HEK293 (cell line): ENCODE measurements around the gene AQP1.

Experiments used
- GLIS2 ChIP-seq: fragments of 450-650 bp; formaldehyde crosslinking; IDR thresholded peaks from 2 replicates; pipeline ENCODE4 v1.5.1; 2016; ENCODE audit warnings: missing biosample characterization, missing genetic modification characterization
- KLF9 ChIP-seq: fragments of 450-650 bp; formaldehyde crosslinking; IDR thresholded peaks from 2 replicates; pipeline ENCODE4 v1.5.1; 2016; ENCODE audit warnings: missing biosample characterization, missing genetic modification characterization, low read depth
- SETDB1 ChIP-seq: IDR thresholded peaks from one replicate; pipeline ENCODE4 v1.6.1; 2017; ENCODE audit warnings: mild to moderate bottlenecking, low read length, moderate library complexity, mixed read lengths; ENCODE audit not compliant: insufficient read length
- YY2 ChIP-seq: fragments of 450-650 bp; formaldehyde crosslinking; IDR thresholded peaks from 2 replicates; pipeline ENCODE4 v1.5.1; 2016; ENCODE audit warnings: missing biosample characterization, missing genetic modification characterization
- ZBTB21 ChIP-seq: fragments of 450-650 bp; formaldehyde crosslinking; IDR thresholded peaks from 2 replicates; pipeline ENCODE4 v1.5.1; 2017; ENCODE audit warnings: missing biosample characterization, missing genetic modification characterization
- ZNF19 ChIP-seq: fragments of 450-650 bp; formaldehyde crosslinking; IDR thresholded peaks from 2 replicates; pipeline ENCODE4; 2016; ENCODE audit warnings: missing biosample characterization, missing genetic modification characterization, low read depth
- ZNF426 ChIP-seq: fragments of 450-650 bp; formaldehyde crosslinking; IDR thresholded peaks from 2 replicates; pipeline ENCODE4 v1.5.1; 2017; ENCODE audit warnings: missing biosample characterization, missing genetic modification characterization, mild to moderate bottlenecking, inconsistent platforms, moderate library complexity
- ZNF600 ChIP-seq: fragments of 450-650 bp; formaldehyde crosslinking; IDR thresholded peaks from 2 replicates; pipeline ENCODE4 v1.5.1; 2016; ENCODE audit warnings: missing biosample characterization, missing genetic modification characterization
- ZNF621 ChIP-seq: fragments of 450-650 bp; formaldehyde crosslinking; IDR thresholded peaks from 2 replicates; pipeline ENCODE4 v1.5.1; 2017; ENCODE audit warnings: missing biosample characterization, missing genetic modification characterization
- ZNF623 ChIP-seq: fragments of 450-650 bp; formaldehyde crosslinking; IDR thresholded peaks from 2 replicates; pipeline ENCODE4 v1.5.1; 2016; ENCODE audit warnings: missing biosample characterization, missing genetic modification characterization
- ZNF837 ChIP-seq: fragments of 450-650 bp; formaldehyde crosslinking; IDR thresholded peaks from 2 replicates; pipeline ENCODE4 v1.5.1; 2016; ENCODE audit warnings: missing biosample characterization, missing genetic modification characterization
- ZXDB ChIP-seq: fragments of 450-650 bp; formaldehyde crosslinking; IDR thresholded peaks from 2 replicates; pipeline ENCODE4 v1.5.1; 2016; ENCODE audit warnings: missing biosample characterization, missing genetic modification characterization
- TF ChIP-seq, protein P1 (sequence below): sonication (generic); formaldehyde crosslinking; IDR thresholded peaks from 2 replicates; pipeline ENCODE4 v1.8.1; 2022; ENCODE audit warnings: mild to moderate bottlenecking, moderate library complexity, missing genetic modification reagents
- TF ChIP-seq, protein P2 (sequence below): fragments of 450-650 bp; formaldehyde crosslinking; IDR thresholded peaks from 2 replicates; pipeline ENCODE4 v1.5.1; 2016; ENCODE audit warnings: missing biosample characterization, missing genetic modification characterization, borderline replicate concordance
- TF ChIP-seq, protein P3 (sequence below): fragments of 450-650 bp; formaldehyde crosslinking; IDR thresholded peaks from 2 replicates; pipeline ENCODE4 v1.5.1; 2016; ENCODE audit warnings: missing biosample characterization, missing genetic modification characterization
- TF ChIP-seq, protein P4 (sequence below): fragments of 450-650 bp; formaldehyde crosslinking; IDR thresholded peaks from 2 replicates; pipeline ENCODE4 v1.5.1; 2017; ENCODE audit warnings: missing biosample characterization, missing genetic modification characterization
- TF ChIP-seq, protein P5 (sequence below): fragments of 450-650 bp; formaldehyde crosslinking; IDR thresholded peaks from 2 replicates; pipeline ENCODE4 v1.5.1; 2016; ENCODE audit warnings: missing biosample characterization, missing genetic modification characterization
- TF ChIP-seq, protein P6 (sequence below): fragments of 450-650 bp; formaldehyde crosslinking; IDR thresholded peaks from 2 replicates; pipeline ENCODE4 v1.5.1; 2017; ENCODE audit warnings: missing biosample characterization, mild to moderate bottlenecking, missing genetic modification characterization, moderate library complexity
- TF ChIP-seq, protein P7 (sequence below): IDR thresholded peaks from 2 replicates; pipeline ENCODE4 v1.6.1; 2011; ENCODE audit warnings: mild to moderate bottlenecking, low read depth, low read length, borderline replicate concordance
- TF ChIP-seq, protein P8 (sequence below): fragments of 450-650 bp; formaldehyde crosslinking; IDR thresholded peaks from 2 replicates; pipeline ENCODE4 v1.5.1; 2016; ENCODE audit warnings: missing biosample characterization, missing genetic modification characterization

AQP1 gene

DNA sequence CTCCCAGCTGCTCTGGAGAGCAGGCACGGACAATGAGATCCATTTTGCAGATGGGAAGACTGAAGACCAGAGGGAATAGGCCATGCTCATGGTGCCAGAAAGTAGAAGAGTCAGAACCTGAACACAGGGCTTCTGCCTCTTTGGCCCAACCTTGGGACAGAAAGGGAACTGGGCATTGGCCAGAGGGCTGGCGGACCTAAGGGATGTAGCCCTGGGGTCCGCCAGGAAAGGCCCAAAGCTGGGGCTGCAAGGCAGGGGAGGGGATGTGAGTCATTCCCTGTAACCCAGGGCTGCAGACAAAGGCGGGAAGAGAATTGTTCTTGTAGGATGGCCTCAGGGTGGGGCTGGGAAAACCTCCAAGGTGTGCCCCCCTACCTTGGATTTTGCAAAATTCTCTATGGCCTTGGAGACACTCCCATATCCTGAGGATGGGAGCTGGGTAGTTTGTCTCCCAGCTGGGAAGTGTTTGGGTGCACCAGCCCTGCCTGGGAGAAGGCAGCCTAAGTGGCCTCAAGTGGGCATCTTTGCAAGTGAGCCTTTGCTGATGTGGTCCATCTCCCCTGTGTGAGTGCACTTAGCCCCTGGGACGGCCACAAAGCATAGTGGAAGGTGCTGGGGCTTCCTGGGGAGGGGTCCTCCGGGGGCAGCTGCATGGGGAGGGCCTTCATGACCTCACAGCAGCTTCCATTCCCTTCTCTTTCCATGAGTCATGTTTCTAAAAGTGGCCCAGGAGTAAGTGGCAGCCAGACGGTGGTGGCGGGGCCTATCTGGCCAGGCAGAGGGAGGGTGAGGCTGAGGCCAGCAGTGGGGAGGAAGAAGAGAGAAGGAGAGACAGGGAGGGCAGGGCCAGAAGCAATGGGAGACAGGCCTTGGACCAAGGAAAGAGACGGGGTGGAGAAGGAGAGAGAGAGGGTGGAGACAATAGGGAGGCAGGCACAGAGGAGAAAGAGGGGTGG lies 9.2 kb downstream of the AQP1 start (continued):
- TF ChIP-seq ZNF600 = peak; percentile 65
- no peak for TF ChIP-seq ZNF623 (tag by site-specific recombination)
- TF ChIP-seq, protein P1, sequence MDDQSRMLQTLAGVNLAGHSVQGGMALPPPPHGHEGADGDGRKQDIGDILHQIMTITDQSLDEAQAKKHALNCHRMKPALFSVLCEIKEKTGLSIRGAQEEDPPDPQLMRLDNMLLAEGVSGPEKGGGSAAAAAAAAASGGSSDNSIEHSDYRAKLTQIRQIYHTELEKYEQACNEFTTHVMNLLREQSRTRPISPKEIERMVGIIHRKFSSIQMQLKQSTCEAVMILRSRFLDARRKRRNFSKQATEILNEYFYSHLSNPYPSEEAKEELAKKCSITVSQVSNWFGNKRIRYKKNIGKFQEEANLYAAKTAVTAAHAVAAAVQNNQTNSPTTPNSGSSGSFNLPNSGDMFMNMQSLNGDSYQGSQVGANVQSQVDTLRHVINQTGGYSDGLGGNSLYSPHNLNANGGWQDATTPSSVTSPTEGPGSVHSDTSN = no peak
- TF ChIP-seq, protein P2, sequence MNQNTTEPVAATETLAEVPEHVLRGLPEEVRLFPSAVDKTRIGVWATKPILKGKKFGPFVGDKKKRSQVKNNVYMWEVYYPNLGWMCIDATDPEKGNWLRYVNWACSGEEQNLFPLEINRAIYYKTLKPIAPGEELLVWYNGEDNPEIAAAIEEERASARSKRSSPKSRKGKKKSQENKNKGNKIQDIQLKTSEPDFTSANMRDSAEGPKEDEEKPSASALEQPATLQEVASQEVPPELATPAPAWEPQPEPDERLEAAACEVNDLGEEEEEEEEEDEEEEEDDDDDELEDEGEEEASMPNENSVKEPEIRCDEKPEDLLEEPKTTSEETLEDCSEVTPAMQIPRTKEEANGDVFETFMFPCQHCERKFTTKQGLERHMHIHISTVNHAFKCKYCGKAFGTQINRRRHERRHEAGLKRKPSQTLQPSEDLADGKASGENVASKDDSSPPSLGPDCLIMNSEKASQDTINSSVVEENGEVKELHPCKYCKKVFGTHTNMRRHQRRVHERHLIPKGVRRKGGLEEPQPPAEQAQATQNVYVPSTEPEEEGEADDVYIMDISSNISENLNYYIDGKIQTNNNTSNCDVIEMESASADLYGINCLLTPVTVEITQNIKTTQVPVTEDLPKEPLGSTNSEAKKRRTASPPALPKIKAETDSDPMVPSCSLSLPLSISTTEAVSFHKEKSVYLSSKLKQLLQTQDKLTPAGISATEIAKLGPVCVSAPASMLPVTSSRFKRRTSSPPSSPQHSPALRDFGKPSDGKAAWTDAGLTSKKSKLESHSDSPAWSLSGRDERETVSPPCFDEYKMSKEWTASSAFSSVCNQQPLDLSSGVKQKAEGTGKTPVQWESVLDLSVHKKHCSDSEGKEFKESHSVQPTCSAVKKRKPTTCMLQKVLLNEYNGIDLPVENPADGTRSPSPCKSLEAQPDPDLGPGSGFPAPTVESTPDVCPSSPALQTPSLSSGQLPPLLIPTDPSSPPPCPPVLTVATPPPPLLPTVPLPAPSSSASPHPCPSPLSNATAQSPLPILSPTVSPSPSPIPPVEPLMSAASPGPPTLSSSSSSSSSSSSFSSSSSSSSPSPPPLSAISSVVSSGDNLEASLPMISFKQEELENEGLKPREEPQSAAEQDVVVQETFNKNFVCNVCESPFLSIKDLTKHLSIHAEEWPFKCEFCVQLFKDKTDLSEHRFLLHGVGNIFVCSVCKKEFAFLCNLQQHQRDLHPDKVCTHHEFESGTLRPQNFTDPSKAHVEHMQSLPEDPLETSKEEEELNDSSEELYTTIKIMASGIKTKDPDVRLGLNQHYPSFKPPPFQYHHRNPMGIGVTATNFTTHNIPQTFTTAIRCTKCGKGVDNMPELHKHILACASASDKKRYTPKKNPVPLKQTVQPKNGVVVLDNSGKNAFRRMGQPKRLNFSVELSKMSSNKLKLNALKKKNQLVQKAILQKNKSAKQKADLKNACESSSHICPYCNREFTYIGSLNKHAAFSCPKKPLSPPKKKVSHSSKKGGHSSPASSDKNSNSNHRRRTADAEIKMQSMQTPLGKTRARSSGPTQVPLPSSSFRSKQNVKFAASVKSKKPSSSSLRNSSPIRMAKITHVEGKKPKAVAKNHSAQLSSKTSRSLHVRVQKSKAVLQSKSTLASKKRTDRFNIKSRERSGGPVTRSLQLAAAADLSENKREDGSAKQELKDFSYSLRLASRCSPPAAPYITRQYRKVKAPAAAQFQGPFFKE (tag by site-specific recombination) = no peak
- TF ChIP-seq ZNF19 = no peak
- TF ChIP-seq, protein P3, sequence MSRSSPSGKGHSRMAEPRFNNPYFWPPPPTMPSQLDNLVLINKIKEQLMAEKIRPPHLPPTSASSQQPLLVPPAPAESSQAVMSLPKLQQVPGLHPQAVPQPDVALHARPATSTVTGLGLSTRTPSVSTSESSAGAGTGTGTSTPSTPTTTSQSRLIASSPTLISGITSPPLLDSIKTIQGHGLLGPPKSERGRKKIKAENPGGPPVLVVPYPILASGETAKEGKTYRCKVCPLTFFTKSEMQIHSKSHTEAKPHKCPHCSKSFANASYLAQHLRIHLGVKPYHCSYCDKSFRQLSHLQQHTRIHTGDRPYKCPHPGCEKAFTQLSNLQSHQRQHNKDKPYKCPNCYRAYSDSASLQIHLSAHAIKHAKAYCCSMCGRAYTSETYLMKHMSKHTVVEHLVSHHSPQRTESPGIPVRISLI (tag by site-specific recombination) = no peak
- TF ChIP-seq KLF9 (tag by site-specific recombination) = no peak
- no peak for TF ChIP-seq ZXDB (tag by site-specific recombination)
- TF ChIP-seq GLIS2 (tag by site-specific recombination) = peak; percentile 49; the same call in 1 of the 2 replicates
- TF ChIP-seq, protein P4, sequence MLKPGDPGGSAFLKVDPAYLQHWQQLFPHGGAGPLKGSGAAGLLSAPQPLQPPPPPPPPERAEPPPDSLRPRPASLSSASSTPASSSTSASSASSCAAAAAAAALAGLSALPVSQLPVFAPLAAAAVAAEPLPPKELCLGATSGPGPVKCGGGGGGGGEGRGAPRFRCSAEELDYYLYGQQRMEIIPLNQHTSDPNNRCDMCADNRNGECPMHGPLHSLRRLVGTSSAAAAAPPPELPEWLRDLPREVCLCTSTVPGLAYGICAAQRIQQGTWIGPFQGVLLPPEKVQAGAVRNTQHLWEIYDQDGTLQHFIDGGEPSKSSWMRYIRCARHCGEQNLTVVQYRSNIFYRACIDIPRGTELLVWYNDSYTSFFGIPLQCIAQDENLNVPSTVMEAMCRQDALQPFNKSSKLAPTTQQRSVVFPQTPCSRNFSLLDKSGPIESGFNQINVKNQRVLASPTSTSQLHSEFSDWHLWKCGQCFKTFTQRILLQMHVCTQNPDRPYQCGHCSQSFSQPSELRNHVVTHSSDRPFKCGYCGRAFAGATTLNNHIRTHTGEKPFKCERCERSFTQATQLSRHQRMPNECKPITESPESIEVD = no peak
- TF ChIP-seq ZNF837 (tag by site-specific recombination) = no peak
- no peak for TF ChIP-seq ZNF621 (tag by site-specific recombination)
- TF ChIP-seq, protein P5, sequence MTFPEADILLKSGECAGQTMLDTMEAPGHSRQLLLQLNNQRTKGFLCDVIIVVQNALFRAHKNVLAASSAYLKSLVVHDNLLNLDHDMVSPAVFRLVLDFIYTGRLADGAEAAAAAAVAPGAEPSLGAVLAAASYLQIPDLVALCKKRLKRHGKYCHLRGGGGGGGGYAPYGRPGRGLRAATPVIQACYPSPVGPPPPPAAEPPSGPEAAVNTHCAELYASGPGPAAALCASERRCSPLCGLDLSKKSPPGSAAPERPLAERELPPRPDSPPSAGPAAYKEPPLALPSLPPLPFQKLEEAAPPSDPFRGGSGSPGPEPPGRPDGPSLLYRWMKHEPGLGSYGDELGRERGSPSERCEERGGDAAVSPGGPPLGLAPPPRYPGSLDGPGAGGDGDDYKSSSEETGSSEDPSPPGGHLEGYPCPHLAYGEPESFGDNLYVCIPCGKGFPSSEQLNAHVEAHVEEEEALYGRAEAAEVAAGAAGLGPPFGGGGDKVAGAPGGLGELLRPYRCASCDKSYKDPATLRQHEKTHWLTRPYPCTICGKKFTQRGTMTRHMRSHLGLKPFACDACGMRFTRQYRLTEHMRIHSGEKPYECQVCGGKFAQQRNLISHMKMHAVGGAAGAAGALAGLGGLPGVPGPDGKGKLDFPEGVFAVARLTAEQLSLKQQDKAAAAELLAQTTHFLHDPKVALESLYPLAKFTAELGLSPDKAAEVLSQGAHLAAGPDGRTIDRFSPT (tag by site-specific recombination) = no peak
- TF ChIP-seq ZBTB21 (tag by site-specific recombination) = no peak
- no peak for TF ChIP-seq YY2 (tag by site-specific recombination)
- TF ChIP-seq, protein P6, sequence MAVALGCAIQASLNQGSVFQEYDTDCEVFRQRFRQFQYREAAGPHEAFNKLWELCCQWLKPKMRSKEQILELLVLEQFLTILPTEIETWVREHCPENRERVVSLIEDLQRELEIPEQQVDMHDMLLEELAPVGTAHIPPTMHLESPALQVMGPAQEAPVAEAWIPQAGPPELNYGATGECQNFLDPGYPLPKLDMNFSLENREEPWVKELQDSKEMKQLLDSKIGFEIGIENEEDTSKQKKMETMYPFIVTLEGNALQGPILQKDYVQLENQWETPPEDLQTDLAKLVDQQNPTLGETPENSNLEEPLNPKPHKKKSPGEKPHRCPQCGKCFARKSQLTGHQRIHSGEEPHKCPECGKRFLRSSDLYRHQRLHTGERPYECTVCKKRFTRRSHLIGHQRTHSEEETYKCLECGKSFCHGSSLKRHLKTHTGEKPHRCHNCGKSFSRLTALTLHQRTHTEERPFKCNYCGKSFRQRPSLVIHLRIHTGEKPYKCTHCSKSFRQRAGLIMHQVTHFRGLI (tag by site-specific recombination) = no peak
- no peak for TF ChIP-seq SETDB1
- no peak for TF ChIP-seq ZNF426 (tag by site-specific recombination)
- TF ChIP-seq, protein P7, sequence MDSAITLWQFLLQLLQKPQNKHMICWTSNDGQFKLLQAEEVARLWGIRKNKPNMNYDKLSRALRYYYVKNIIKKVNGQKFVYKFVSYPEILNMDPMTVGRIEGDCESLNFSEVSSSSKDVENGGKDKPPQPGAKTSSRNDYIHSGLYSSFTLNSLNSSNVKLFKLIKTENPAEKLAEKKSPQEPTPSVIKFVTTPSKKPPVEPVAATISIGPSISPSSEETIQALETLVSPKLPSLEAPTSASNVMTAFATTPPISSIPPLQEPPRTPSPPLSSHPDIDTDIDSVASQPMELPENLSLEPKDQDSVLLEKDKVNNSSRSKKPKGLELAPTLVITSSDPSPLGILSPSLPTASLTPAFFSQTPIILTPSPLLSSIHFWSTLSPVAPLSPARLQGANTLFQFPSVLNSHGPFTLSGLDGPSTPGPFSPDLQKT = no peak
- TF ChIP-seq, protein P8, sequence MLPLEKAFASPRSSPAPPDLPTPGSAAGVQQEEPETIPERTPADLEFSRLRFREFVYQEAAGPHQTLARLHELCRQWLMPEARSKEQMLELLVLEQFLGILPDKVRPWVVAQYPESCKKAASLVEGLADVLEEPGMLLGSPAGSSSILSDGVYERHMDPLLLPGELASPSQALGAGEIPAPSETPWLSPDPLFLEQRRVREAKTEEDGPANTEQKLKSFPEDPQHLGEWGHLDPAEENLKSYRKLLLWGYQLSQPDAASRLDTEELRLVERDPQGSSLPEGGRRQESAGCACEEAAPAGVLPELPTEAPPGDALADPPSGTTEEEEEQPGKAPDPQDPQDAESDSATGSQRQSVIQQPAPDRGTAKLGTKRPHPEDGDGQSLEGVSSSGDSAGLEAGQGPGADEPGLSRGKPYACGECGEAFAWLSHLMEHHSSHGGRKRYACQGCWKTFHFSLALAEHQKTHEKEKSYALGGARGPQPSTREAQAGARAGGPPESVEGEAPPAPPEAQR (tag by site-specific recombination) = no peak
